ENCODE measurements around the gene CXCL9.
"Not testable (repeated sequence)": the region's sequence is repeated elsewhere in the genome, so short reads cannot be mapped to it uniquely, and the experiment has no call there.

Gene CXCL9

DNA sequence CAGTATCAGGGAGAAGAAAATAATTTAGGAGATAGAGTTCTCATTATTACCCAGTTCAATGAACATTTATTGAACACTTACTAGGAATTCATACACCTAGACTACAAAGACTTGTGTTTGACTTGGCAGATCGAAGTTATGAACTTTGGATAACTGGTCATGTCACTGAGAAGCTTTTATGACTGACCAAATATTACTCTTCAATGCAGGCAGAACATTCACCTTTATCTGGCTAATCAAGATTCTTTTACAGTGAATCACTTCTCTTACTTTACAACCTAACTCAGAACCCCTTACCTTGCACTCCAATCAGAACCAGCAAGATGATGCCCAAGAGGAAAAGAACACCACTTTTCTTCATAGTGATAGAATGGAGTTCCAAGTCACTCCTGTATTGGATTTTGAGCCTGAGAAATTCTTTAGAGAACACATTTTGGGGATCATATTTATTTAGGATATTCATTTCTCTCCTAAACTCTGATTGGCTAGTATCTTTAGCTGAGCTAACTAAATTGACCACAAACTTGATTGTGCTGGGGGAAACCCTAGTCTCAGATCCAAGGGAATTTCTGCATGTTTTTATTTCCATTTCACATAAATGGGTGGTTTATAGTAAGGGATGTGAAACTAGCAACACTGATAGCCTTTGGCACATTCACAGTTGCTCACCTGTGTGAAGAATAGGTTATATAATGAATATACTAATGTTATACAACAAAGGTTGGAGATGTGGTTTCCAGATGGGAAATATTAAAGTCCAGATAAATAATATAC is at the start of gene CXCL9:
Gene CXCL9 (minus strand): TSS at position 421 of the 774 bp plus-strand sequence. CDS start 60 bp downstream, at position 361.
- DNase-seq: no peak
- intact Hi-C loops (cut with DNase I): no loop called here

- no peak for DNase-seq
- intact Hi-C loops (cut with DNase I): no loop called here
Observed at GRCh38 chr4:76055421-76055820, 48.1 kb upstream of the CXCL9 start.

GRCh38 chr4:76055016-76055415 is 47.7 kb upstream of the CXCL9 start:
- no peak for DNase-seq

GRCh38 chr4:76053730-76054129 is 46.4 kb upstream of the CXCL9 start:
- no peak for DNase-seq
- intact Hi-C loops (cut with DNase I): no loop called here

More at GRCh38 chr4:76055016-76055415, 47.7 kb upstream of the CXCL9 start:
- intact Hi-C loops (cut with DNase I): no loop called here

DNA sequence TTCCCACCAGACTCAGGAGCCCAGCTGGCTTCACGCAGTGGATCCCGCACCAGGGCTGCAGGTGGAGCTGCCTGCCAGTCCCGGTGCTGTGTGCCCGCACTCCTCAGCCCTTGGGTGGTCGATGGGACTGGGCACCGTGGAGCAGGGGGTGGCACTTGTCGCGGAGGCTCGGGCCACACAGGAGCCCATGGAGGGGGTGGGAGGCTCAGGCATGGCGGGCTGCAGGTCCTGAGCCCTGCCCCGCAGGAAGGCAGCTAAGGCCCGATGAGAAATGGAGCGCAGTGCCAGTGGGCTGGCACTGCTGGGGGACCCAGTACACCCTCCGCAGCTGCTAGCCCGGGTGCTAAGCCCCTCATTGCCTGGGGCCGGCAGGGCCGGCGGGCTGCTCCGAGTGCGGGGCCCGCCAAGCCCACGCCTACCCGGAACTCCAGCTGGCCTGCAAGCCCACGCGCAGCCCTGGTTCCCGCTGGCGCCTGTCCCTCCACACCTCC is 43.3 kb upstream of the CXCL9 start:
- intact Hi-C loops (cut with DNase I); DNase-seq: not testable (repeated sequence)

DNA sequence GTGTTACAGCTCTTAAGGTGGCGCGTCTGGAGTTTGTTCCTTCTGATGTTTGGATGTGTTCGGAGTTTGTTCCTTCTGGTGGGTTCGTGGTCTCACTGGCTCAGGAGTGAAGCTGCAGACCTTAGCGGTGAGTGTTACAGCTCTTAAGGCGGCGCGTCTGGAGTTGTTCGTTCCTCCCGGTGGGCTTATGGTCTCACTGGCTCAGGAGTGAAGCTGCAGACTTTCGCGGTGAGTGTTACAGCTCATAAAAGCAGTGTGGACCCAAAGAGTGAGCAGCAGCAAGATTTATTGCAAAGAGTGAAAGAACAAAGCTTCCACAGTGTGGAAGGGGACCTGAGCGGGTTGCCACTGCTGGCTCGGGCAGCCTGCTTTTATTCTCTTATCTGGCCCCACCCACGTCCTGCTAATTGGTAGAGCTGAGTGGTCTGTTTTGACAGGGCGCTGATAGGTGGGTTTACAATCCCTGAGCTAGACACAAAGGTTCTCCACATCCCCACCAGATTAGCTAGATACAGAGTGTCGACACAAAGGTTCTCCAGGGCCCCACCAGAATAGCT is 42.6 kb upstream of the CXCL9 start:
- intact Hi-C loops (cut with DNase I); DNase-seq: not testable (repeated sequence)

DNA sequence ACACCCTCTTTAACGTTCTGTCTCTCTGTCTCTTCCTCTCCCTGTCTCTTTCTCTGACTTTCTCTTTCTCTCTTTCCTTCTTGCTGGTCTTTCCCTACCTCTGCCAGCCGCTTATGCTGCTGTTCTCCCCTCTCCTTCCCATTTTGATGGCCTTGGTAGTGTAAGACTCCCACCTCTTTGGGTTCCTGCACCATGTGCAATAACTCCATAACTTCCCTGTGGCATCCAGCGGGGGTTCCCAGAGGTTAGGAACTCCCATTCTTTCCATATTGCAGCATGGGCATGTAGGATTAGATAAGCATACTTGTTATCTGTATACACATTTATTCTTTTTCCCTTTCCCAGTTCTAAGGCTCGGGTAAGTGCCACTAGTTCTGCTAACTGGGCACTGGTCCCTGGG is 37.4 kb upstream of the CXCL9 start:
- DNase-seq; intact Hi-C loops (cut with DNase I): not testable (repeated sequence)

- intact Hi-C loops (cut with DNase I); DNase-seq: not testable (repeated sequence)
Observed at GRCh38 chr4:76043306-76043705, 36.0 kb upstream of the CXCL9 start.

DNA sequence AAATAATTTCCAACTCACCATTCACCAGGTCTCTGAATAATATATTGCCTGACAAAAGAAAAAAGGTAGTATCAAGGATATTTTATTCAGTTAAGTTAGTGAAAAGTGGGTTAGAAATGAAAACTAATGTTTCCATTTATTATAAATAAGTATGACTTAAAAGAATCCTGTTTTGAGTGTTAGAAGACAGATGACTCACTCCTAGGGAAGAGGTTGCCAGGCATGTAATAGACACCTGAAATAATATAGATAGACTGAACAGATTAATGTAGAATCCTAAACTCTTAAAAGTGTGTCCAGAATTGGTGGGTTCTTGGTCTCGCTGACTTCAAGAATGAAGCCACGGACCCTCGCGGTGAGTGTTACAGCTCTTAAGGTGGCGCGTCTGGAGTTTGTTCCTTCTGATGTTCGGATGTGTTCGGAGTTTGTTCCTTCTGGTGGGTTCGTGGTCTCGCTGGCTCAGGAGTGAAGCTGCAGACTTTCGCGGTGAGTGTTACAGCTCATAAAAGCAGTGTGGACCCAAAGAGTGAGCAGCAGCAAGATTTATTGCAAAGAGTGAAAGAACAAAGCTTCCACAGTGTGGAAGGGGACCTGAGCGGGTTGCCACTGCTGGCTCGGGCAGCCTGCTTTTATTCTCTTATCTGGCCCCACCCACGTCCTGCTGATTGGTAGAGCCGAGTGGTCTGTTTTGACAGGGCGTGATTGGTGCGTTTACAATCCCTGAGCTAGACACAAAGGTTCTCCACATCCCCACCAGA is 35.1 kb upstream of the CXCL9 start:
- DNase-seq; intact Hi-C loops (cut with DNase I): not testable (repeated sequence)

GRCh38 chr4:76036855-76037254 is 29.5 kb upstream of the CXCL9 start:
- no peak for DNase-seq
- intact Hi-C loops (cut with DNase I): no loop called here

DNA sequence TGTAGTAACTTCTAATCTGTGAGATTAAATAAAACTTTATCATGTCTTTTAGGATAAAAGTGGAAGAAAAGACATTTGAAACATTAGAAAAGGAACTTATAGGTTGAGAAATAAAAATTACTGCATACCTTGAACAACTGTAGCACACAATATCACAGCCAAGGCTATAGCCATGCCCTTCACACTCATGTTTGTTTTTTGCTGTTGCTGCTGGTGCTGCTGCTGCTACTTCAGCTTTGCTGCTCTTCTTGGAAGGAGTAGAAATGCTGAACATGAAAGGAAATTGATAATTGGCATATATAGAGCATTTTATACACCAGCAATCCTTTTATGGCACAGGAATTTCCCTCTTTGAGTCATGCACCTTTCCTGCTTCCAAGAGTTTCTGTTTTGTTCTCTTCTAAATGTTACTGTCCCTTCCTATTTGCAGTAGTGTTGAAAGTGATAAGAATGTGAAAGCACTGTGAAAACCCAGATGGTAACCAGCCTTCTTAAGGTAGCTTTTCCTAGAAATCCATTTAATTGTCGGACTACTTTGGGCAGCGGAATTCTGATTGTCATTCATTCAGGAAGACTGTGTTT is 28.6 kb upstream of the CXCL9 start, which contains the start of gene CXCL11:
Gene CXCL11 (minus strand): TSS at position 272 of the 582 bp plus-strand sequence. CDS start 83 bp downstream, at position 189.
- intact Hi-C loops (cut with DNase I): no loop called here
- no peak for DNase-seq

DNA sequence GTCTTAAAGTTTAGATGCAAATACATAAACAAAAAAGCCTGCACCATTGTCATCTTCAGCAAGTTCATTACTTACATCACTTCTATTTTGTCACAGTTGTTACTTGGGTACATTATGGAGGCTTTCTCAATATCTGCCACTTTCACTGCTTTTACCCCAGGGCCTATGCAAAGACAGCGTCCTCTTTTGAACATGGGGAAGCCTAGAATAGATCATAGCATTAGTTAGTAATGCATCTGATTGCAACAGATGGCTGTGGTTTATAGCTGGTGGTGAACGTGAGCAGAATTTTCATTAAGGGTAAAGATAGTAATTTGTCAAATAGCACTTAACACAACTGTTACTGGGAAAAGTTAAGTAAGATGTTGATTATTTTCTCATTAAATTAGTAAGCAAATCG is 27.8 kb upstream of the CXCL9 start:
- intact Hi-C loops (cut with DNase I): no loop called here
- no peak for DNase-seq

DNA sequence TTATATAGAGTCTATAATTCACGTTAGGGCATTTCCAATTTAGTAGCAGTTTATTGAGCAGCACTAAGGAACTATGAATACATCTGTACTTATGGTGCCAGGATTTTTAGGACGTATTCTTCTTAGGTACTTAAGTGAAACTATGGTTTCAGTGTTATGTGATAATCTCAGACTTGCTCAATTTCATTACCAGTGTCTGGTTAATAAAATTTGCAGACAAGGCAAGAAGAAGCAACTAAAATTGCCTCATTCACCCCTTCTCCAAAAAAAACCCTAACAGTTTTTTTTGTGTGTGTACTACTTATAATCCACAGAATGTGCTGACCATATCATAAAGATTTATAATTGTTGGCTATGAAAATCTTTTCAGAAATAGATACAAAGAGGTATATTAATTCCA is 22.0 kb upstream of the CXCL9 start:
- intact Hi-C loops (cut with DNase I): no loop called here
- DNase-seq: no peak

DNA sequence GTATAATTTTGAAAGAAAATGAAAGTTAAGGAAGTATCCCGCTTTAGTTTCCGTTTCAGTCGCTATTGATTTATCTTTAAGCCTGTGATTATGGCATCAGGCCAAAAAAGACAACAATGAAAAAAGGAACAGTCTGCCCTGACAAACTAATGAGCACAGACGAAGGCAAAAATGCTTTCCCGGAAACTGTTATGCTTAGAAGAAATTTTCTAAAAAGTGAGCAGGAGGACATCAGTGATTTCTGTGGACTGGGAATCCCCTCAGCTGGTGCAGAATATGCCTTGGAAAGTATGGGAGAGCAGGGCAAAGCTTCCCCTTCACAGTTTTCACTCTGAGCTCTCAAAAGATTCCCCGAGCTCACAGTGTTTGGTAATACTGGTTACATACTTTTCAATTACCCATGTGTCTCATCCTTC is 21.0 kb upstream of the CXCL9 start:
- no peak for DNase-seq
- intact Hi-C loops (cut with DNase I): no loop called here

GRCh38 chr4:76024065-76024464 is 16.8 kb upstream of the CXCL9 start:
- intact Hi-C loops (cut with DNase I): no loop called here
- no peak for DNase-seq

- intact Hi-C loops (cut with DNase I): no loop called here
- no peak for DNase-seq
Observed at GRCh38 chr4:76023389-76023788, 16.1 kb upstream of the CXCL9 start, which contains the start of gene CXCL10. TSS of gene CXCL10 (minus strand) at chr4:76023497. CDS start at chr4:76023431, 66 bp downstream.

- intact Hi-C loops (cut with DNase I): no loop called here
- no peak for DNase-seq
Observed at GRCh38 chr4:76022677-76023076, 15.4 kb upstream of the CXCL9 start.

DNA sequence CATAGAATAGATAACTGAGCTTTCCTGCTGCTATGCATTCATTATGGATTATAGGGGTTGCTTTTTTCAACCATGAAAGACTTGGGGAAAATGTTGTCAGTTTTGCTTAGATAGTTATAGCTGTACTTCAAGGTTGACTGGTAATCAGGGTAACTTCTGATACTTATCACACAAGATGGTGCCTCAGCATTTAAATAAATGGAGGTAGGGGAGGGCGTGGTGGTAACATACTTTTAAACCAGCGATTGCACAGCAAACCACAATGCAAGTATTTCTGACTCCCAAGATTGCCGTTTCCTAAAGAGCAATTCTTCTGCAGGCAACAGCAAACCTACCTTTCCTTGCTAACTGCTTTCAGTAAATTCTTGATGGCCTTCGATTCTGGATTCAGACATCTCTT is 14.7 kb upstream of the CXCL9 start:
- DNase-seq: no peak
- intact Hi-C loops (cut with DNase I): no loop called here

- no peak for DNase-seq
- intact Hi-C loops (cut with DNase I): no loop called here
Observed at GRCh38 chr4:76017056-76017686, 9.9 kb upstream of the CXCL9 start.
